HG03025 (cell line): ENCODE results near the gene MRTFA.
"Not testable (repeated sequence)": the region's sequence is repeated elsewhere in the genome, so short reads cannot be mapped to it uniquely, and the experiment has no call there.

Experiments used
- ATAC-seq: cut with Tn5 transposase; IDR thresholded peaks from one replicate; pipeline ENCODE4 v1.9.1; 2021; ENCODE audit warnings: mild to moderate bottlenecking, moderate library complexity; ENCODE audit not compliant: unreplicated experiment, low FRiP score

Gene MRTFA

GRCh38 chr22:40567626-40568328 is 68.7 kb downstream of the MRTFA start:
- ATAC-seq: no peak

- ATAC-seq: no peak
Measured at GRCh38 chr22:40567106-40567505, 69.4 kb downstream of the MRTFA start.

GRCh38 chr22:40560994-40561515 is 75.5 kb downstream of the MRTFA start:
- no peak for ATAC-seq

DNA sequence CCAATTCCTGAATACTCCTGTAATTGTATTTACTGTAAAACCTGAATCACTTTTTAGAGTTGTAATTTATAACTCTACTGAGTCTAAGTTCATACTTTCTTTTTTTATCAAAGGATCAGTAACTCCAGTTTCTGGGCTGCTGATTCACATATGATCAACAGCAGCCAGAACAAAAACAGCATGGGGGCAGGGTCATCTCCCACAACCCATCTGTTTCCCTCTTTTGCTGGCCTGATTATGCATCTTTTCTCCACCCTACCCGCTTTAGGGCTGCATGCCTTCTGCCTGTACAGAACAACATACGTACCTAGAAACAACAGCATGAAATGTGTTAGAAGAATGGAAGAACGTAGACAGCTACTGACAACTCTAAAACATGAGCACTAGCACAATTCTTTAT is 76.0 kb downstream of the MRTFA start:
- no peak for ATAC-seq

GRCh38 chr22:40557972-40558371 is 78.5 kb downstream of the MRTFA start:
- ATAC-seq: no peak

DNA sequence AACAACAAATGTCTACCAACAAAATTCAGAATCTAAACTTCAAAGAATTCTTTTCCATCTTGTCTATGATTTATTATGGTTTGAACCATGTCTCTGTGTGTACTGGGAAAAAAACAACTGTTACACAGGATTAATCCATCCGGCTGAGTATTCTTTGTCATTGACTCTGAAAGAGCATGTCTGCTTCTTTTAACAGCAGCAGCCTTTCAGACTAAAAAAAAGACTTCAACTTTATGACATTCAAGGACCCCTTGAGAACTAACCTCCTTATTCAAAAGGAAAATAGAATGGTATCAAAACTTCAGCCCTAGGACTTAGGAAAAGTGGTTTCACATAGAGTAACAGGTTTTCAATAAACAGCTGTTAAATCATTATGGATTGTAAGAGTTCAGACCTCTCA is 79.9 kb downstream of the MRTFA start:
- no peak for ATAC-seq

- ATAC-seq: not testable (repeated sequence)
Measured at GRCh38 chr22:40554023-40554422, 82.5 kb downstream of the MRTFA start.

GRCh38 chr22:40553014-40553554 is 83.4 kb downstream of the MRTFA start:
- ATAC-seq: no peak

- ATAC-seq: no peak
Measured at GRCh38 chr22:40552070-40552469, 84.4 kb downstream of the MRTFA start.

GRCh38 chr22:40547729-40548143 is 88.8 kb downstream of the MRTFA start:
- no peak for ATAC-seq

DNA sequence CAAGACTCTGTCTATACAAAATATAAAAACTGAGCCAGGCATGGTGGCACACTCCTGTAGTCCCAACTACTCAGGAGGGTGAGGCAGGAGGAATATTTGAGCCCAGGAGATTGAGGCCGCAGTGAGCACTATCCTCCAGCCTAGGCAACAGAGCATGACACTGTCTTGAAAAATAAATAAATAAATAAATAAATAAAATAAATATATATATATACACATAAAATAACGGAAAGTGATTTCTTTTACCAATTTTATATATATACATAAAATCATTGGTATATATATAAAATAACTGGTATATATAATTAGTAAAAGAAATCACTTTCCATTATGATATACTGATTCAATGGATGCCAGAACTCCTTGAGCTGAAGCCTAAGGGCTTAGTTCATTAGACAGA is 91.8 kb downstream of the MRTFA start:
- ATAC-seq: no peak

DNA sequence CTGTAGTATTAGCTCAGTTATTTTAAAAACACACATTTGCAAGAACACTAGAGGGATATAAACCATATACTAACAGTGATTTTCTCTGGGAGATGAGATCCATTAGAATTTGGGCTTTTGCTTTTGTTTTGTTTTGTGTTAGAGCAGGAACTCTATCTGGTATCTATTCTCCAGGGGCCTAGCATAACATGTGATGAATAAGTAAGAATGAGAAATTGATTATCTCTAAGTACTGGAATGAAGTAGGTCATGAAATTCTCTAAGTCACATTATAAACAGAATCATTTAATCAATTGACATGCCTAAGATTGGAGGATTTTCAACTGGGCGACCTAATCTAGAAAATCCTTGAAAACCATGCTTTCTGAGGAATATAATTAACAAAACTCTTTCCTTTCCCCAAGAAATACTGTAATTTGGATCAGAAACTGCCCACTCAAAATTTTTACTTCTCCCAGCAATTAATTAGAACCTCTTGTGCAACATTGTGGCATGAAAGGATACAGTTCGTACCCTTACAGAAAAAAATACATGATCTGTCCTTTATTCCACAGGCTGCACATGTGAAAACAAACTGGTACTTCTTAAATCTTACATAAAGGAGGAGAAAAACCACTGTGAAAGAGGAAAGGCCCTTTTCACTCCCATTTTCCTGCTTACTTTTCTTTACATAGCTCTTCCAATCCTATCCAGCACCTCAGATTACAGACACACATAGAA is 93.5 kb downstream of the MRTFA start:
- ATAC-seq: no peak

GRCh38 chr22:40541300-40541699 is 95.2 kb downstream of the MRTFA start:
- ATAC-seq: no peak

GRCh38 chr22:40540265-40540664 is 96.3 kb downstream of the MRTFA start:
- ATAC-seq: no peak

DNA sequence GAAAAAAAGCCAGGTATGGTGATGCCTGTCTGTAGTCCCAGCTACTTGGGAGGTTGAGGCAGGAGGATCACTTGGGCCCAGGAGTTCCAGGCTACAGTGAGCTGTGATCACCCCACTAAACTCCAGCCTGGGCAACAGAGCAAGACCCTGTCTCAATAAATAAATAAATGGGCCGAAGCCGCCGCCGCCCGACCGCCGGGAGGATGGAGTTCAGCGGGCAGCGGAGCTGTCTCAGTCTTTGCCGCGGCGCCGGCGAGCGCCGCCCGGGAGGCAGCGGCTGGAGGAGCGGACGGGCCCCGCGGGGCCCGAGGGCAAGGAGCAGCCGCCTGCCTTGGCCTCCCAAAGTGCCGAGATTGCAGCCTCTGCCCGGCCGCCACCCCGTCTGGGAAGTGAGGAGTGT is 100.4 kb downstream of the MRTFA start:
- ATAC-seq: not testable (repeated sequence)

- ATAC-seq: no peak
Measured at GRCh38 chr22:40535642-40536041, 100.9 kb downstream of the MRTFA start.

DNA sequence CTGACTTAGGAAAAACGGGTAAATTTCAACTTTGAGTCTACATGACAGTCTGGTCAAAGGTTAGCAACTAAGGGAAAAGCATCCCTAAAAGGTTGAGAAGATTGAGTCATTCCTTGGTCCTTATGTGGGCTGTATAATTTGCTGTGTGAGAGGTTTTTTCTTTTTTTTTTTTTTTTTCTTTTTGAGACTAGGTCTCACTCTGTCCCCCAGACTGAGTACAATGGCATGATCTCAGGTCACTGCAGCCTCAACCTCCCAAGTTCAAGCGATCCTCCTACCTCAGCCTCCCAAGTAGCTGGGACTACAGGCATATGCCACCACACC is 101.4 kb downstream of the MRTFA start:
- no peak for ATAC-seq

DNA sequence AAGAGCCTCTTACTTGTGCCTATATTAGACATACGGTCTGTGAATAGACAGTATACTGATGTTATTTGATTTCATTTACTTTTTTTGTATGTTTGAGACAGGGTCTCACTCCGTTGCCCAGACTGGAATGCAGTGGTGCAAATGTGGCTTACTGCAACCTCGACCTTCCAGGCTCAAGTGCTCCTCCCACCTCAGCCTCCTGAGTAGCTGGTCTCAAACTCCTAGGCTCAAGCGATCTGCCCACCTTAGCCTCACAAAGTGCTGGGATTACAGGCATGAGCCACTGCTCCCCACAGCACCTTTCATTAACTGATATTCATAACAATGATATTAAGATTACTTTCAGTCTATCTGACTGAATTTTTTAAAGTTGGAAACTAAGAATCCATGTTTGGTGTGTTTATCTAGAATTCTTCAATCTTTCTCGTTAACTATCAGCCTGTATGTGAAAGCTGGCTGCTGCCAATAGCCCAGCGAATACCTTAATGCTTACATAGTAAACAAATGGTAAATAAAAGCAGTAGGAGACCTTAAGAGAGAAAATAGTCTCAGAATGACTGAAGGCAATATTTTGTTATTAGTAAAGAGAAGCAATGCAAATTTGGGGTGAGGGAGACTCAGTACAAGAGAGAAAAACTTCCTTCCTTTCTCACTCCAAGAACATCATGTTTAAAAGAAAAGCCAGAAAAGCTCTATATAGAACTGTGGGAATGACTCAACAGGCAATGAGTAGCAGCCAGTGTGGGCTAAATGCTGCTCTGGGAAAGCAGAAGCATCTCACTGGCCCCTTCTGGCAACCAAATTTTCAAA is 101.9 kb downstream of the MRTFA start:
- ATAC-seq: no peak

DNA sequence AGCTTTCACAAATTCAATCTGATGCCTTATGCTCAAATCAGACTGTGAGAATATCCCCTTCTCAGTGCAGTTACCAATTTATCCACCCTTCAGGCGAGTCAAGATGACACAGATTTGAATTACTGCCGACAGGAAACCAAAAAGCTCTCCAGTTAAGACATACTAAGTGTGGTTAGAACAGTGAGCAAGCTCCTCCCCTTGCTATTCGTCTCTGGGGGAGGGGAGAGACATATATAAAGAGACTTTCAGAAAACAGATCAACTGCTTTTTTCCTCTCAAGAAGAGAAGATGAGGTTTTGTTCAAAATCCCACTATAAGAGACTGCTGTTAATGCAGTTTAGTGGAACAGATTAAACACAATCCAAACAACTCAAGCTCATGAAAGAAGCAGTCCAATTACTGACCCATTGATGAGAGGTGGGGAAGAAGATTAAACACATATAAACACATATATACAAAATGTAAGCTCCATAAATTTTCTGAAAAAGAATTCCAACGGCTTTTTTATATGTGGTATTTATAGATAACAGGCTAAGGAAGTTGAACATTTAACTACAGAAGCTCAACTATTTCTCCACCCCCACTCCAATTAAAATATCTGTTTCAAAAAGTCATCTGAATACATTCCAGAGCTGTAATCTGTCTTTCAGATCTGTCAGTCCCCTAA is 102.7 kb downstream of the MRTFA start:
- no peak for ATAC-seq
